Gastroesophageal sphincter (tissue), 3 donors: Measurements from ENCODE around the gene GOLGB1.

Source experiments
- CTCF ChIP-seq, 4 experiments: fragments of 200-600 bp in 2 of 4; fragments of 450-650 bp in 2 of 4; sonication (generic) in 1 of 4; IDR thresholded peaks; one replicate each; pipeline ENCODE4 v1.5.1; 2017 to 2019; ENCODE audit warnings: antibody characterized with exemption in 4 of 4, mild to moderate bottlenecking in 2 of 4, moderate library complexity in 2 of 4
- EP300 ChIP-seq: sonication (generic); formaldehyde crosslinking; IDR thresholded peaks from one replicate; pipeline ENCODE4 v1.6.1; 2017; ENCODE audit warnings: antibody characterized with exemption, mild to moderate bottlenecking
- POLR2AphosphoS5 ChIP-seq: sonication (generic); formaldehyde crosslinking; IDR thresholded peaks from one replicate; pipeline ENCODE4 v1.6.1; 2017; ENCODE audit warnings: antibody characterized with exemption

GRCh38 chr3:121630355-121630754, 119.2 kb downstream of the GOLGB1 start:
- TF ChIP-seq POLR2AphosphoS5 (no peak), CTCF (IDR thresholded peaks at IDR 0.05) (no peak), EP300 (no peak)
